K562 (cell line): ENCODE measurements around the gene IL1RL2. TPM values are rescaled to one million over a fixed set of nuclear protein-coding genes. Genes with fewer than 3 reads are reported as not detected.

Source experiments
- ATAC-seq: fragments of 200-7000 bp; cut with Tn5 transposase; 3 replicates; pipeline ENCODE4 v1.9.1; 2020; ENCODE audit warnings: moderate library complexity
- BruUV-seq: library from RNA; stranded (reverse); fragments of 400-500 nt; replicated peaks from 2 replicates; lab custom pipeline; 2021; lab: Mats Ljungman, UMichigan
- CTCF ChIA-PET: fragments of 300-600 bp; formaldehyde crosslinking; extraction: SDS; loops from one replicate; lab custom pipeline; 2021; ENCODE audit warnings: low intra/inter-chr PET ratio; lab: Yijun Ruan, JAX
- POLR2A ChIA-PET: fragments of 300-600, 350-650 bp; sonication (Branson Sonifier 250); formaldehyde crosslinking; extraction: SDS; loops from one replicate; lab custom pipeline; 2021; ENCODE audit warnings: antibody characterized with exemption, inconsistent platforms; lab: Yijun Ruan, JAX
- DNase-seq, 4 experiments: peaks; one replicate each; pipeline versions ENCODE4 v3.0.0 to v3.0.0-alpha.2; 2011 to 2018; ENCODE audit warnings: low spot score in 3 of 4, mixed read lengths in 3 of 4; ENCODE audit errors: extremely low read depth in 1 of 4
- FAIRE-seq: peaks from 2 replicates; lab custom pipeline; 2011; peaks lifted over from hg19 to GRCh38; lab: Jason Lieb, UNC
- H2AFZ ChIP-seq: 2 replicates; pipeline ENCODE4 v1.6.0; 2011; ENCODE audit warnings: low read depth, low read length, control low read depth, inconsistent platforms
- H3K27ac ChIP-seq: fragments of 200-600 bp; 3 replicates; pipeline ENCODE4 v1.8.0; 2011; ENCODE audit warnings: low read depth, mild to moderate bottlenecking, control low read depth, inconsistent platforms, low read length, moderate library complexity, mixed read lengths; ENCODE audit errors: extremely low read depth
- H3K27me3 ChIP-seq, 2 experiments: fragments of 300-600 bp in 1 of 2; 2 replicates in 1 of 2; 3 replicates in 1 of 2; pipeline versions ENCODE4 v1.6.0 to v1.8.0; 2011; ENCODE audit warnings: inconsistent platforms in 2 of 2, low read length in 2 of 2, mild to moderate bottlenecking in 1 of 2, mixed read lengths in 1 of 2, moderate library complexity in 1 of 2; ENCODE audit not compliant: control insufficient read depth in 2 of 2, insufficient read depth in 2 of 2
- H3K36me3 ChIP-seq: fragments of 300-600 bp; 3 replicates; pipeline ENCODE4 v1.8.0; 2011; ENCODE audit warnings: mild to moderate bottlenecking, low read length, inconsistent platforms; ENCODE audit not compliant: control insufficient read depth, insufficient read depth
- H3K4me1 ChIP-seq, 2 experiments: fragments of 200-600 bp in 1 of 2; replicated peaks in 1 of 2; 2 replicates in 1 of 2; 3 replicates in 1 of 2; pipeline versions ENCODE4 v1.5.1 to v1.8.0; 2011; ENCODE audit warnings: inconsistent platforms in 2 of 2, low read length in 2 of 2, mild to moderate bottlenecking in 1 of 2, mixed read lengths in 1 of 2, moderate library complexity in 1 of 2; ENCODE audit not compliant: control insufficient read depth in 2 of 2, insufficient read depth in 2 of 2
- H3K4me2 ChIP-seq: 2 replicates; pipeline ENCODE4 v1.6.1; 2011; ENCODE audit warnings: low read length, control low read depth, inconsistent platforms, mixed read lengths; ENCODE audit not compliant: insufficient read depth
- H3K4me3 ChIP-seq: fragments of 200-600 bp; sonication (generic), shearing (Covaris generic); 2 replicates; pipeline ENCODE4 v1.5.1; 2016; ENCODE audit warnings: control low read depth, inconsistent platforms
- H3K79me2 ChIP-seq: fragments of 200-600 bp; 3 replicates; pipeline ENCODE4 v1.8.0; 2011; ENCODE audit warnings: low read length, inconsistent platforms; ENCODE audit not compliant: control insufficient read depth, insufficient read depth
- H3K9ac ChIP-seq, 2 experiments: 2 replicates each; pipeline versions ENCODE4 v1.6.0 to v1.6.1; 2011; ENCODE audit warnings: low read depth in 2 of 2, low read length in 2 of 2, control low read depth in 1 of 2, inconsistent platforms in 1 of 2, mild to moderate bottlenecking in 1 of 2, mixed read lengths in 1 of 2; ENCODE audit not compliant: insufficient read depth in 1 of 2
- H3K9me1 ChIP-seq: one replicate; pipeline ENCODE4 v1.6.0; 2011; ENCODE audit warnings: inconsistent platforms, mild to moderate bottlenecking, low read length, moderate library complexity; ENCODE audit not compliant: control insufficient read depth, insufficient read depth
- H3K9me3 ChIP-seq: replicated peaks from 2 replicates; pipeline ENCODE4 v1.5.1; 2011; ENCODE audit warnings: low read depth, low read length, inconsistent platforms; ENCODE audit not compliant: control insufficient read depth, insufficient read depth
- H4K20me1 ChIP-seq: replicated peaks from 2 replicates; pipeline ENCODE4 v1.6.1; 2011; ENCODE audit warnings: low read length, inconsistent platforms, mixed read lengths; ENCODE audit not compliant: control insufficient read depth, insufficient read depth
- CCAR2 ChIP-seq: fragments of 200-400 bp; formaldehyde crosslinking; IDR thresholded peaks from 2 replicates; pipeline ENCODE4 v1.6.1; 2017; ENCODE audit warnings: mild to moderate bottlenecking, low read depth, low read length
- IRF2 ChIP-seq: sonication (generic); formaldehyde crosslinking; IDR thresholded peaks from 2 replicates; pipeline ENCODE4 v1.8.1; 2022; ENCODE audit warnings: mild to moderate bottlenecking, missing genetic modification reagents
- KLF16 ChIP-seq: IDR thresholded peaks from 2 replicates; pipeline ENCODE4 v1.6.1; 2016; ENCODE audit warnings: antibody characterized with exemption
- LCOR ChIP-seq: sonication (generic); formaldehyde crosslinking; IDR thresholded peaks from 2 replicates; pipeline ENCODE4 v1.8.0; 2022; ENCODE audit warnings: mild to moderate bottlenecking, missing genetic modification reagents
- MBD1 ChIP-seq: fragments of 250-450 bp; sonication (Bioruptor Pico); IDR thresholded peaks from 2 replicates; pipeline ENCODE4 v1.8.0; 2022; ENCODE audit warnings: inconsistent platforms
- PCBP1 ChIP-seq: fragments of 200-400 bp; formaldehyde crosslinking; IDR thresholded peaks from 2 replicates; pipeline ENCODE4 v1.6.1; 2018; ENCODE audit warnings: mild to moderate bottlenecking, low read depth, low read length; ENCODE audit not compliant: poor library complexity, severe bottlenecking
- RB1 ChIP-seq: fragments of 450-650 bp; IDR thresholded peaks from 2 replicates; pipeline ENCODE4 v1.6.1; 2017; ENCODE audit warnings: low read depth, mild to moderate bottlenecking
- SNRNP70 ChIP-seq: fragments of 200-400 bp; formaldehyde crosslinking; optimal IDR thresholded peaks from 2 replicates; pipeline ENCODE3; 2017; ENCODE audit warnings: low read depth, low read length
- SRSF9 ChIP-seq: fragments of 200-400 bp; formaldehyde crosslinking; IDR thresholded peaks from 2 replicates; pipeline ENCODE4 v1.6.1; 2017; ENCODE audit warnings: low read depth, low read length, borderline replicate concordance
- ZNF124 ChIP-seq: sonication (generic); formaldehyde crosslinking; IDR thresholded peaks from 2 replicates; pipeline ENCODE4 v1.8.1; 2022; ENCODE audit warnings: missing genetic modification reagents
- ZNF408 ChIP-seq: fragments of 250-450 bp; sonication (Bioruptor Pico); IDR thresholded peaks from 2 replicates; pipeline ENCODE4 v1.4.0; 2020; ENCODE audit warnings: low read depth, mild to moderate bottlenecking, moderate library complexity
- WGBS: fragments of 100-300 bp; shearing (Covaris generic); methylation state at CpG from one replicate; pipeline ENCODE4 v1.1.6; 2016; ENCODE audit warnings: low coverage, mixed read lengths; ENCODE audit not compliant: insufficient coverage; ENCODE audit errors: missing lambda C conversion rate; 5-methylcytosine and 5-hydroxymethylcytosine counted together
- in situ Hi-C: fragments of 300-500 bp; cut with MboI; formaldehyde crosslinking; loops from 4 replicates; pipeline ENCODE4 v1.15.0; 2018; ENCODE audit warnings: inconsistent platforms, mixed read lengths
- intact Hi-C: fragments of 100-400 bp; cut with micrococcal nuclease; formaldehyde crosslinking; loops from 2 replicates; pipeline ENCODE4 v1.14.2; 2022
- polyA plus RNA-seq, 8 experiments: library from polyadenylated mRNA; depleted of rRNA in 4 of 8; stranded (reverse) in 5 of 8; unstranded in 3 of 8; fragments of >200 nt; fragmentation: Nextera tagmentation in 2 of 8; fragmentation: Illumina TruSeq in 1 of 8; extraction: Ambion mirVana in 2 of 8; extraction: Trizol in 1 of 8; gene quantifications; 2 replicates each; pipeline versions ENCODE4 v1.2.1 to v1.2.3, GENCODE V29; 2011 to 2014; ENCODE audit warnings: inconsistent platforms in 1 of 8, missing spikeins in 1 of 8
- total RNA-seq, 7 experiments: library from RNA; depleted of rRNA in 6 of 7; stranded (reverse); fragments of >200 nt in 6 of 7; fragmentation: Illumina TruSeq in 2 of 7; extraction: Trizol in 2 of 7; gene quantifications; 2 replicates each; pipeline versions ENCODE4 v1.2.1 to v1.2.3, GENCODE V29; 2011 to 2021; ENCODE audit warnings: low replicate concordance in 1 of 7

Gene IL1RL2
- total and polyA plus RNA-seq, 9 of the 15 experiments (the other 6 are each of a cell fraction or from before 2014, with no cell fraction given): not detected

GRCh38 chr2:102206666-102207341, 20.0 kb downstream of the IL1RL2 start:
- ChIA-PET POLR2A (interaction anchor here (1.1 to 1.3 kb wide), 2 partner anchors 9 to 19 kb away, joined by 3 read pairs; no protein-coding TSS in a partner anchor), CTCF (no interaction called here)
- in situ Hi-C loops: no loop called here
- H3K9me3 ChIP-seq: no peaks in the 10 kb centered on the region
- H3K9ac ChIP-seq: no peak overlapping the region
- intact Hi-C loops: no loop called here
- FAIRE-seq (no peak), DNase-seq (no peak), ATAC-seq (no peak)
- 2% methylated on average over 5 of the region's 5 CpGs for WGBS
- H4K20me1 ChIP-seq: no peaks in the 10 kb centered on the region
- BruUV-seq: no TSS peak
- no peaks in the 10 kb centered on the region for H3K4me1 ChIP-seq
- H3K27me3 ChIP-seq: peaks cover 0 to 8% of the 10 kb centered on the region in 2 experiments; a peak in 1 of 5 replicates
- no peak overlapping the region for H3K4me3 ChIP-seq
- H3K9me1 ChIP-seq: no peaks in the 10 kb centered on the region
- no peak overlapping the region for H3K27ac ChIP-seq
- no peak overlapping the region for H2AFZ ChIP-seq
- no peak overlapping the region for H3K4me2 ChIP-seq
- H3K36me3 ChIP-seq: no peaks in the 10 kb centered on the region
- no peaks in the 10 kb centered on the region for H3K79me2 ChIP-seq
- TF ChIP-seq PCBP1: no peak
- no peak for TF ChIP-seq IRF2 (CRISPR knock-in tag)
- no peak for TF ChIP-seq SNRNP70
- no peak for TF ChIP-seq KLF16
- no peak for TF ChIP-seq MBD1 (CRISPR knock-in tag)
- no peak for TF ChIP-seq ZNF408 (CRISPR knock-in tag)
- no peak for TF ChIP-seq ZNF124 (CRISPR knock-in tag)
- no peak for TF ChIP-seq SRSF9
- no peak for TF ChIP-seq LCOR (CRISPR knock-in tag)
- no peak for TF ChIP-seq CCAR2
- TF ChIP-seq RB1: no peak
